GM23338 (cell line): Measurements from ENCODE around the gene DDN.

Experiments used
- CREB1 ChIP-seq: fragments of 250-450 bp; sonication (Bioruptor Pico); IDR thresholded peaks from 2 replicates; pipeline ENCODE4 v1.5.0; 2020; ENCODE audit warnings: low read depth, mild to moderate bottlenecking, moderate library complexity
- CTCF ChIP-seq, 2 experiments: fragments of 200-600 bp in 1 of 2; sonication (generic) in 1 of 2; conservative IDR thresholded peaks; 2 replicates each; pipeline versions ENCODE4 v1.5.1 to v1.6.1; 2016 to 2017; ENCODE audit warnings: antibody characterized with exemption in 2 of 2, low read depth in 2 of 2, mild to moderate bottlenecking in 2 of 2, moderate library complexity in 1 of 2
- EZH2 ChIP-seq: fragments of 200-600 bp; sonication (generic); IDR thresholded peaks from one replicate; pipeline ENCODE4 v1.8.0; 2017; ENCODE audit warnings: antibody characterized with exemption, mild to moderate bottlenecking, low read depth; ENCODE audit not compliant: unreplicated experiment
- EZH2phosphoT487 ChIP-seq: fragments of 200-600 bp; sonication (generic); IDR thresholded peaks from one replicate; pipeline ENCODE4 v1.8.1; 2018; ENCODE audit warnings: antibody characterized with exemption; ENCODE audit not compliant: unreplicated experiment
- STAT1 ChIP-seq: IDR thresholded peaks from one replicate; pipeline ENCODE4 v1.6.1; 2016; ENCODE audit warnings: antibody characterized with exemption; ENCODE audit not compliant: unreplicated experiment

- no peak for TF ChIP-seq EZH2phosphoT487
- TF ChIP-seq CREB1 (CRISPR knock-in tag), result no peak
- TF ChIP-seq CTCF (conservative IDR thresholded peaks at IDR 0.05; ENCODE audit: low read depth in 2 of 2), result no peak
- no peak for TF ChIP-seq STAT1
- no peak for TF ChIP-seq EZH2
Measured at GRCh38 chr12:49033611-49034285, 34.6 kb upstream of the DDN start.
